Immature natural killer cell (primary cell): ENCODE results near the gene HSPG2. TPM values are rescaled to one million over a fixed set of nuclear protein-coding genes. Genes with fewer than 3 reads are reported as not detected.
"Not testable (repeated sequence)": the region's sequence is repeated elsewhere in the genome, so short reads cannot be mapped to it uniquely, and the experiment has no call there.

Experiments used
- DNase-seq, 3 donors: peaks; one replicate each; pipeline ENCODE4 v3.0.0; 2022; ENCODE audit warnings: mixed read lengths in 1 of 3
- H3K27ac Mint-ChIP-seq, 6 donors: one replicate each; pipeline ENCODE4 v1.8.0; 2020; ENCODE audit warnings: mixed read lengths in 6 of 6, mild to moderate bottlenecking in 5 of 6, inconsistent platforms in 4 of 6, moderate library complexity in 3 of 6
- H3K27me3 Mint-ChIP-seq, 3 donors: one replicate each; pipeline ENCODE4 v1.8.0; 2020 to 2021; ENCODE audit warnings: low read depth in 3 of 3, mild to moderate bottlenecking in 3 of 3, mixed read lengths in 3 of 3, moderate library complexity in 3 of 3, inconsistent platforms in 1 of 3
- H3K36me3 Mint-ChIP-seq, 3 donors: one replicate each; pipeline ENCODE4 v1.8.0; 2020; ENCODE audit warnings: mixed read lengths in 3 of 3, inconsistent platforms in 2 of 3, mild to moderate bottlenecking in 2 of 3
- H3K4me1 Mint-ChIP-seq, 2 donors: one replicate each; pipeline ENCODE4 v1.8.0; 2020; ENCODE audit warnings: inconsistent platforms in 2 of 2, mild to moderate bottlenecking in 2 of 2, mixed read lengths in 2 of 2, moderate library complexity in 1 of 2
- H3K4me3 Mint-ChIP-seq, 5 donors: one replicate each; pipeline ENCODE4 v1.8.0; 2020; ENCODE audit warnings: mild to moderate bottlenecking in 5 of 5, mixed read lengths in 5 of 5, inconsistent platforms in 3 of 5, moderate library complexity in 3 of 5
- H3K9me3 Mint-ChIP-seq, 6 donors: one replicate each; pipeline ENCODE4 v1.8.0; 2020; ENCODE audit warnings: mild to moderate bottlenecking in 6 of 6, mixed read lengths in 6 of 6, inconsistent platforms in 4 of 6, moderate library complexity in 3 of 6
- polyA plus RNA-seq, 3 donors: library from polyadenylated mRNA; unstranded; fragments of 300-500 nt; fragmentation: Illumina TruSeq; gene quantifications; one replicate each; pipeline ENCODE4 v1.2.3, GENCODE V29; 2021

Gene HSPG2
- polyA plus RNA-seq, 3 donors from 2014 or later: 0.19 TPM; not detected in 2

DNA sequence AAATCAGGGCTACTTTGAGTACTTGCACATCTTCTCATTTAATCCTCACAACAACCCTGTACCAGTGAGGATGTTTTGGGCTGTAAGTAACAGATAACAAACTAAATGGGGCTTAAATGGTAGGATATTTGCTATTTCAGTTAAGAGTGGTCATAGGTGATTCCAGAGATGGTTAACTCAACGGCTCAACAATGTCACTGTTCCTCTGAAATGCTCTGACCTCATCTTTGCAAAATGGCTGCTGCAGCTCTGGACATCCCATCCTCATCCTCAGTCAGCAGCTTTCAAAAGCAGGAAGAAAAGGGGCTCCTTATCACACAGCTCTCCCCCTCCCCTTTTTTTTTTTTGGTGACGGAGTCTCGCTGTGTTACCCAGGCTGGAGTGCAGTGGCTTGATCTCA, 123.6 kb downstream of the HSPG2 start:
- Mint-ChIP-seq H3K27ac (no peak overlapping the region), H3K27me3 (peaks cover 3 to 9% (median 5%) of the 10 kb centered on the region in 3 donors), H3K4me1 (peaks cover 16 to 17% of the 10 kb centered on the region in 2 donors), H3K36me3 (no peaks in the 10 kb centered on the region), H3K4me3 (peak overlapping the region; percentile 18 to 47 (median 35)), H3K9me3 (peaks cover 0 to 1% (median 0%) of the 10 kb centered on the region in 6 donors)
- DNase-seq: no peak

DNA sequence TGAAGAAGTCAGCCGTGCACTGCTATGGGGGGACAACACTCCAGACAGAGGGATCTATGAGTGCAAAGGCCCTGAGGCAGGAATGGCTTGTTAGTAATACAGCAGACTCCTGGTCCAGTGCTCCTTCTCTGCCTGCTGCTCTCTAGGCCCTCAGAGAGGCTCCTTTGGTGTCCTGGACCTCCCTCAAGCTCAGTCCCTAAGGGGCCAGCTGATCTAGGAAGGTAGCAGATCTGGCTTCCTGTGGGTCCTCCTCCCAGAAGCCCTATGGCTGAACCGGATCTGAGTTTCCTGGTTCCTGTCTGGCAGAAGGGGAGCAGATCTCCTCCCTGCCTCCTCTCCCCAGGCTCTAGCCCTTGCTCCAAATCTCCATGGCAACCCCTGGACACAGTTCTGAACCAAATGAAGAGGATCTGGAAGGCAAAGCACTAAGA, 125.2 kb downstream of the HSPG2 start, which contains the start of gene LDLRAD2:
Gene LDLRAD2, plus strand, starts transcription at position 391 of the 431 bp plus-strand sequence. CDS start 187 bp downstream, outside the sequence.
- DNase-seq: no peak
- Mint-ChIP-seq H3K27ac (no peak within 1 kb of the TSS), H3K9me3 (peaks cover 0 to 1% (median 0%) of the 10 kb centered on the region in 6 donors), H3K4me1 (peaks cover 12 to 15% of the 10 kb centered on the region in 2 donors), H3K4me3 (peak within 1 kb of the TSS in 2 of 5 donors; percentile 26 to 40), H3K27me3 (peaks cover 3 to 8% (median 5%) of the 10 kb centered on the region in 3 donors), H3K36me3 (no peaks in the 10 kb centered on the region)

DNA sequence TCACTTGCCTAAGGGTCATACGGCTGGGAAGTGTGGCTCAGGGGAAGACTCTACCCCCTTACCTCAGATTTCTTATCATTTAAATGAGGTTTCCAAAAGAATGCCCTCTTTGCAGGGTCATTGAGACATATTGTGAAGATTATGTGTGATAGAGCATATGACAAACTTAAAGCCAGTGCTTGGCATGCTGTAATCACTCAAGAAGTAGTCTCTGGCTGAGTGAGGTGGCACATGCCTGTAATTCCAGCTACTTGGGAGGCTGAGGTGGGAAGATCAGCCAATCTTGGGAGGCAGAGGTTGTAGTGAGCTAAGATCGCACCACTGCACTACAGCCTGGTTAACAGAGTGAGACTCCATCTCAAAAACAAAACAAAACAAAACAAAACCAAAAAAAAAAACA, 132.6 kb downstream of the HSPG2 start:
- no peaks in the 10 kb centered on the region for H3K36me3 Mint-ChIP-seq
- no peak overlapping the region for H3K4me3 Mint-ChIP-seq
- no peaks in the 10 kb centered on the region for H3K4me1 Mint-ChIP-seq
- no peak for DNase-seq
- H3K9me3 Mint-ChIP-seq: no peaks in the 10 kb centered on the region
- no peak overlapping the region for H3K27ac Mint-ChIP-seq
- H3K27me3 Mint-ChIP-seq: peaks cover 0 to 2% (median 0%) of the 10 kb centered on the region in 3 donors

DNA sequence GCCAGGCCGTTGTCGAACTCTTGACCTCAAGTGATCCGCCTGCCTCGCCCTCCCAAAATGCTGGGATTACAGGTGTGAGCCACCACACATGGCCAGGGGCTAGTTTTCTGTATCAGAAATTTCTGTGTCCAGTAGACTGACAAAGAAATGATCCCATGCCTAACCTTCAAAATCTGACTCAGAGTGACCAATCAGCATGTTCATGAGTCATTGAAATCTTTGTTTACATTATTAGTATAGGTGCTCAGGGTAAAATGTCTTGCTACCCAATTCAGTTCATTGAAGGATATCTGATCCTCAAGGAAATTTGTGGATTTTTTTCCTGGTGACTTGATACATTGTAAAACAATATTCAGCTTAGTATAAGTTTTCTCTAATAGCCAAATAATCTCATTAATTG, 136.0 kb downstream of the HSPG2 start:
- Mint-ChIP-seq H3K27me3 (peaks cover 0 to 3% (median 2%) of the 10 kb centered on the region in 3 donors), H3K27ac (no peak overlapping the region), H3K4me1 (no peaks in the 10 kb centered on the region), H3K36me3 (no peaks in the 10 kb centered on the region), H3K4me3 (no peak overlapping the region), H3K9me3 (no peaks in the 10 kb centered on the region)
- no peak for DNase-seq

DNA sequence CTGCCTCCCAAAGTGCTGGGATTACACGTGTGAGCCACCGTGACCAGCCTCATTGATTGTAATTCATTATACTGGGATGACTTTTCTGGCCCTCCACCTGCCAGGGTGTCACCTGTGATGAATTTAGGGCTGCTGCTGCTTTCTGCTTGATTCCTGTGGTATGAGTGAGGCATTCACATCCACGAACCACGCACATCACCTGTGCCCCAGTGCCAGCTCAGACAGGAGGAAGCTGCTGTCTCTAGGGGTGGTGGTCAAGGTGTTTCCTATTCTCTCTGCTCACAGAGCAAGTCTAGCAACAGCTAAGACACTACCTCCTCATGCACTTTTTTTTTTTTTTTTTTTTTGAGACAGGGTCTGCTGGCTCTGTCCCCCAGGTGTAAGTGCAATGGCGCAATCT, 137.4 kb downstream of the HSPG2 start:
- no peak for DNase-seq
- no peaks in the 10 kb centered on the region for H3K36me3 Mint-ChIP-seq
- H3K27me3 Mint-ChIP-seq: peaks cover 0 to 3% (median 2%) of the 10 kb centered on the region in 3 donors
- H3K27ac Mint-ChIP-seq: no peak overlapping the region
- H3K9me3 Mint-ChIP-seq: no peaks in the 10 kb centered on the region
- H3K4me3 Mint-ChIP-seq: no peak overlapping the region
- no peaks in the 10 kb centered on the region for H3K4me1 Mint-ChIP-seq

DNA sequence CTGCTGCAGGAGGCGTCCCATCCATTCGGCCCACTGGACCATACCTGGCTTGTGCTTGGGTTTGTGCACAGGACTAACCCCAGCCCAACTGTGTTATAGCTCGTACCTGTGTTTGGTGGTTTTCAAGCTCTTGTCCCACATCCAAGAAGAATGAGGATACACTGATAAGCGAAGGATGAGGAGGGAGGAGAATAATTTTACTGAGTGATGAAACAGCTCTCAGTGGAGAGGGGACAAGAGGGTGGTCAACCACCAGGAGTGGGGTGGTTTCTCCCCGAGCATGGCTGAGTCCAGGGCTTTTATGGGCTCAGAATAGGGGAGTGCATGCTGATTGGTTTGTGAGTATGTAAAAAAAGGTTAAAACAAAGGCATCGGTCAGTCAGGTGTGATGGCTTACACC, 142.0 kb downstream of the HSPG2 start:
- Mint-ChIP-seq H3K36me3 (no peaks in the 10 kb centered on the region), H3K27me3 (peaks cover 0 to 4% (median 0%) of the 10 kb centered on the region in 3 donors), H3K4me1 (peaks cover 11 to 17% of the 10 kb centered on the region in 2 donors), H3K9me3 (no peaks in the 10 kb centered on the region), H3K27ac (no peak overlapping the region), H3K4me3 (no peak overlapping the region)
- no peak for DNase-seq

DNA sequence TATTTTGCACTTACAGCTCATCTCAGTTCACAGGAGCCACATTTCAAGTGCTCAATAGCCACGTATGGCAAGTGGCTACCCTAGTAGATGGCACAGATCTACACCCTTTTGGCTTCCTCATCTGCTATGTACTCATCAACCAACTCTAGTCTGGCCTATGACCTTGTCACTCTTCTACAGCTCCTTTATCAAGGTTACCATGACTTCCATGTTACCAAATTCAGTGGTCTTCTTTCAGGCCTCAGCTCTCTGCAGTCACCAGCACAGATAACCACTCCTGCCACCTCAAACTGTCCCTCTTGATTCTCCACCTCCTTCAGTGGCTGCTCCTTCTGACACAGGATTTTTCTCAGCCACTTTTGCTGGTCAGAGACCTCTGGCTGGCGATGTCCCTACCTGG, 142.5 kb downstream of the HSPG2 start:
- H3K4me3 Mint-ChIP-seq: no peak overlapping the region
- H3K27ac Mint-ChIP-seq: no peak overlapping the region
- H3K27me3 Mint-ChIP-seq: peaks cover 0 to 4% (median 0%) of the 10 kb centered on the region in 3 donors

DNA sequence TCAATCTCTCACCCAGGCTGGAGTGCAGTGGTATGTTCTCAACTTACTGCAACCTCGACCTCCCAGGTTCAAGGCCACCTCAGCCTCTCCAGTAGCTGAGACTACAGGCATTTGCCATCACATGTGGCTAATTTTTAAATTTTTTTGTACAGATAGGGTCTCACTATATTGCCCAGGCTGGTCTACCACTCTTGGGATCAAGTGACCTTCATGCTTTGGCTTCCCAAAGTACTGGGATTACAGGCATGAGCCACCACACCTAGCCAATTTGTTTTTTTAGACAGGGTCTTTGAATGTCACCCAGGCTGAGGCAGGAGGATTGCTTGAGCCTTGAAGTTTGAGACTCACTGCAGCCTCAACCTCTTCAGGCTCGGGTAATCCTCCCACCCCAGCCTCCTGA, 144.0 kb downstream of the HSPG2 start:
- Mint-ChIP-seq H3K27me3 (peaks cover 0 to 4% (median 0%) of the 10 kb centered on the region in 3 donors), H3K36me3 (no peaks in the 10 kb centered on the region), H3K4me1 (peaks cover 15 to 21% of the 10 kb centered on the region in 2 donors)

More for the DNA sequence above, 142.5 kb downstream of the HSPG2 start:
- H3K36me3 Mint-ChIP-seq: no peaks in the 10 kb centered on the region
- no peak for DNase-seq
- peaks cover 15 to 21% of the 10 kb centered on the region in 2 donors for H3K4me1 Mint-ChIP-seq
- no peaks in the 10 kb centered on the region for H3K9me3 Mint-ChIP-seq

DNA sequence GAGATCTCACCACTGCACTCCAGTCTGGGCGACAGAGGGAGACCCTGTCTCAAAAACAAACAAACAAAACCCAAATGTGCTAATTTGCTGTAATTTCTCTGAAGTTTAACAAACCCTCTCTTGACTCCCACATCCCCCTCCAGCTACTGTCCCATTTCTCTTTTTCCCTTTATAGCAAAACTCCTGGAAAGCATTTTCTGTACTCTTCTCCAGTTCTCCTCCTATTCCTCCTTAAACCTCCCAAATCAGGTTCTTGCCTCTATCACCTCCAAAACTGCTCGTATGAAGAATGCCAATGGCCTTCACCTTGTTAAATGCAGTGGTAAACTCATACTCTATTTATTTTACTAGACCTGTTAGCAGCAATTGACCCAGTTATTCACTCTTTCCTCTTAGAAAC, 150.5 kb downstream of the HSPG2 start:
- Mint-ChIP-seq H3K36me3 (no peaks in the 10 kb centered on the region), H3K4me3 (no peak overlapping the region), H3K27me3 (peaks cover 11 to 22% (median 16%) of the 10 kb centered on the region in 3 donors), H3K9me3 (no peaks in the 10 kb centered on the region), H3K27ac (peak overlapping the region in 1 of 6 donors; percentile 19), H3K4me1 (peaks cover 22 to 31% of the 10 kb centered on the region in 2 donors)
- DNase-seq: no peak

More for the DNA sequence above, 144.0 kb downstream of the HSPG2 start:
- Mint-ChIP-seq H3K4me3 (no peak overlapping the region), H3K9me3 (no peaks in the 10 kb centered on the region), H3K27ac (no peak overlapping the region)
- DNase-seq: no peak

DNA sequence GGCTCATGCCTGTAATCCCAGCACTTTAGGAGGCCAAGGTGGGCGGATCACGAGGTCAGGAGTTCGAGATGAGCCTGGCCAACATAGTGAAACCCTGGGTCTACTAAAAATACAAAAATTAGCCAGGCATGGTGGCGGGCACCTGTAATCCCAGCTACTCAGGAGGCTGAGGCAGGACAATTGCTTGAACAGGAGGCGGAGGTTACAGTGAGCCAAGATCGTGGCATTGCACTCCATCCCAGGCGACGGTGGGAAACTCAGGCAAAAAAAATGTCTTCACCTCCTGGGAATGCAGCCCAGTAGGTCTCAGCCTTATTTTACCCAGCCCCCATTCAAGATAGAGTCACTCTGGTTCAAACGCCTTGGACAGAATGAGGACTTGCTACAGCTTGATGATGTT, 151.3 kb downstream of the HSPG2 start:
- Mint-ChIP-seq H3K27me3 (peaks cover 11 to 22% (median 16%) of the 10 kb centered on the region in 3 donors), H3K4me1 (peaks cover 22 to 27% of the 10 kb centered on the region in 2 donors)
- H3K27ac Mint-ChIP-seq, DNase-seq, H3K36me3 Mint-ChIP-seq, H3K9me3 Mint-ChIP-seq, H3K4me3 Mint-ChIP-seq: not testable (repeated sequence)

DNA sequence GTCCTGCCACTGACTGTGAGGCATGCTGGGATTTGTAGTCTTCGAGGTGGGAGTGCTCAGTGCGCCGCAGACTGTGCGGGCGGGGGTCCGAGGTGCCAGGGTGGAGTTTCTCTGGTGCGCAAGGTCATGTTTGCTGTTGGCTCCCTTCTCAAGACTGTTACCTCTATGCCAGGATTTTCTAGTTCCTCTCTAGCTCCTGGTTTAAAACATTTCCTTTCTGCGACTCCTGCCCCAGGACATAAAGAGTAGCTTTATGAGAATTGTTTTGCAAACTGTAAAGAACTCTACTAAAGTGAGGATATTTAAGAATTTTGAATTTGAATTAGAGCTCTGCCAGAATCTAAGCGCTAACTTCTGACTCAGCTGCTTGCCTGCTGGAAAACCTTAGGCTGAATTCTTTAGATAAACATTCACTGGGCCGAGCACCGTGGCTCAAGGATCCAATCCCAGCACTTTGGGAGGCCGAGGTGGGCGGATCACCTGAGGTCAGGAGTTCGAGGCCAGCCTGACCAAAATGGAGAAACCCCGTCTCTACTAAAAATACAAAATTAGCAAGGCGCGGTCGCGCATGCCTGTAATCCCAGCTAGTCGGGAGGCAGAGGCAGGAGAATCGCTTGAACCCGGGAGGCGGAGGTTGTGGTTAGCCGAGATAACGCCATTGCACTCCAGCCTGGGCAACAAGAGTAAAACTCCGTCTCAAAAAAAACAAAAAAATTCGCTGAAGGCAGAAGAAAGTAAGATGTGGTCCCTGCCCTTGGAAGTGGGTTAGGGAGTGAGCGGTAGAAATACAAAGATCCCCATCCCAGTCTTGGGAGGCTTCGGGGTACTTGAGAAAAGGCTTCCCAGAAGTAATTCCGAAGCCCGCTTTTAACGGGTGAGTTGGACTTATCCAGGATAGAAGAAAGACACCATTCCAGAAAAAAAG, 153.2 kb downstream of the HSPG2 start:
- no peaks in the 10 kb centered on the region for H3K9me3 Mint-ChIP-seq
- H3K4me3 Mint-ChIP-seq: peak overlapping the region; percentile 94 to 99 (median 99)
- DNase-seq: no peak
- H3K4me1 Mint-ChIP-seq: peaks cover 29 to 35% of the 10 kb centered on the region in 2 donors
- H3K27ac Mint-ChIP-seq: peak overlapping the region; percentile 100
- peaks cover 11 to 20% (median 16%) of the 10 kb centered on the region in 3 donors for H3K27me3 Mint-ChIP-seq
- no peaks in the 10 kb centered on the region for H3K36me3 Mint-ChIP-seq

DNA sequence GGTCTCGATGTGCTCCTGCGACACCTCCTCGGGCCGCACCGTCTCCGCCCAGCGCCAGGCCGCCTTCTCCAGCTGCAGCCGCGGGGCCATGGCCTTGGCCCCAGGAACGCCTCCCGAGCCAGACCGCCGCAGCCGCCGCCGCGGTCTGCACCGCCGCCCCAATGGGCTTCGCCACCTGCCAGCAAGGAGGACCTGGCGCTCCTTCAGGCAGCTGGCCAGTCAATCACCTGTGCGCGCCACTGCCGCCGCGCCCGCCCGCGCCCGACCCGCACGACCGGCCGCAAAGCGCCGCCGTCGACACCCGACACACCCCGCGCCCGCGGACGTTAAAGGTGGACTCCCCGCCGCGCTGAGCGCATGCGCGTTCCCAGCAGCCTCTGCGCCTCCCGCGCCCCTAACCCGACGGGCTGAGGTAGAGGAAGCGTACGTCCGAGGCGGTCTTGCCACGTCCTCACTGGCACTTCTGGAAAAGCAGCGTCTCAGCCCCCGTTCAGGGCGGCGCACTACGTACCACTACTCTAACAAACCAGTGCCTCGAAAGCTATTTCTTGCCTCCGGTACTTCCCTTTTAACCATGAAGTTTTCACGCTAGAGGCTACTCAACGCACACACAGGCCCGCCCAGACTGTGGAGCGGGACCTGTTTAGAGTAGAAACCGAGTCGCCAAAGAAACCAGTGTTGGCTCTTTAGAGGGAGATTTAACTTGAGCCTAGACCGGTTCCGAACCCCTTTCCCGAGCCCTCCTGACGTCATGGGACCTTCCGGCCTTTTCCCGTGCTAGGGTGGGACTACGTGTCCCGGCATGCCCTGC, 154.0 kb downstream of the HSPG2 start, which contains the start of gene USP48:
Gene USP48, minus strand, starts transcription at position 282 of the 811 bp plus-strand sequence. Its CDS starts 192 bp downstream, at position 90.
- Mint-ChIP-seq H3K4me1 (peaks cover 32 to 39% of the 10 kb centered on the region in 2 donors), H3K27me3 (peaks cover 11 to 20% (median 16%) of the 10 kb centered on the region in 3 donors), H3K36me3 (no peaks in the 10 kb centered on the region), H3K9me3 (no peaks in the 10 kb centered on the region), H3K27ac (peak within 1 kb of the TSS; percentile 100), H3K4me3 (peak within 1 kb of the TSS; percentile 94 to 99 (median 99))
- peak; percentile 97 to 98 (median 98) for DNase-seq

DNA sequence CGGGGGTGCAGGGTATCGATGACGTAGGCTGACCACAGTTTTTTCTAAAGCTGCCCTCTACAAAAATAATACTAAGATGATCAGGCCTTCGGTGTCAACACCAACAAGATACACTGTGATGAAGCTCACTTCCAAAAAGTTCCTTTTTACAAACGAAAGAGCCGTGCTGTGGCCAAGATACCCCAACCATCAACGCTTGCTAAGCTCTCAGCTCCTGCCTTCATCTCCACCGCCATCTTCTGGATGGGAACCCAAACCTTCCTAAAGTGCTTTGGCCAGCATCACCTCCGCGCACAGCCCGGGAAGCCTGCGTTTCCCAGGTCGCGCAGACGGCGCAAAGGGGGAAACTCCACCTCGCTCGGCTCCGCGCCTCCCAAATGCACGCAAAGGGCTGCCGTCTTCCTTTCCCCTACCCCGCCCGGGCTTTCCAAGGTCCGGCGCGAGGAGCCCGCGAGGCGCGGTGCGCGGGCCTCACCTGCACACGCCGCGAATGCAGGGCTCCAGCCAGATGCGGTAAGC, 154.7 kb downstream of the HSPG2 start:
- peak; percentile 60 to 69 (median 61) for DNase-seq
- Mint-ChIP-seq H3K36me3 (no peaks in the 10 kb centered on the region), H3K9me3 (no peaks in the 10 kb centered on the region), H3K27me3 (peaks cover 11 to 20% (median 16%) of the 10 kb centered on the region in 3 donors), H3K4me1 (peaks cover 34 to 46% of the 10 kb centered on the region in 2 donors), H3K4me3 (peak overlapping the region; percentile 94 to 99 (median 99)), H3K27ac (peak overlapping the region; percentile 82 to 100 (median 97))
